ENCODE measurements around the gene CPLANE2. TPM values are rescaled to one million over a fixed set of nuclear protein-coding genes. Genes with fewer than 3 reads are reported as not detected.
"Not testable (repeated sequence)": the region's sequence is repeated elsewhere in the genome, so short reads cannot be mapped to it uniquely, and the experiment has no call there.

The CPLANE2 gene
- total RNA-seq, 1 donor from 2014 or later = 3.5 TPM

DNA sequence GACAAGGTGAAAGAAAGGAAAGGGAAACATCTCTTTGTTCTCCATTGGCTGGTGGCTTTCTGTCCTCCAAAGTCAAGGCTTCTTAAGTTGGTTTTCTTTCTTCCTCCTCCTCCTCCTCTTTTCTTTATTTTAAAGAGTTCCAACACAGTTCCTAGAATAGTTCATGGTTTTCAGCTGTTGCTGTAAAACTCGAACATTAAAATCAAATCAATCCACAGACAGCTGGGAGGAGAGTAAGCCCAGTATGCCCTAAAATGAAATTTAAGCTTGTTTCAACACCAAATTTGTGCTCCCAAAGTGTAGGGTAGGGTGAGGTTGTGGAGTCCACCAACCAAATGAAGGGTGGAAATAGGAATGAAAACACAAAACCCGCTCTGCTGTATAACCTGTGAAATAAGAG is 10.5 kb upstream of the CPLANE2 start:
- H3K4me1 Mint-ChIP-seq (ENCODE audit: low read depth, unreplicated experiment) = peaks cover 8% of the 10 kb centered on the region
- H3K36me3 Mint-ChIP-seq (ENCODE audit: unreplicated experiment) = no peaks in the 10 kb centered on the region
- H3K27ac Mint-ChIP-seq (ENCODE audit: unreplicated experiment) = no peak overlapping the region
- DNase-seq = no peak
- TF ChIP-seq, protein P1, sequence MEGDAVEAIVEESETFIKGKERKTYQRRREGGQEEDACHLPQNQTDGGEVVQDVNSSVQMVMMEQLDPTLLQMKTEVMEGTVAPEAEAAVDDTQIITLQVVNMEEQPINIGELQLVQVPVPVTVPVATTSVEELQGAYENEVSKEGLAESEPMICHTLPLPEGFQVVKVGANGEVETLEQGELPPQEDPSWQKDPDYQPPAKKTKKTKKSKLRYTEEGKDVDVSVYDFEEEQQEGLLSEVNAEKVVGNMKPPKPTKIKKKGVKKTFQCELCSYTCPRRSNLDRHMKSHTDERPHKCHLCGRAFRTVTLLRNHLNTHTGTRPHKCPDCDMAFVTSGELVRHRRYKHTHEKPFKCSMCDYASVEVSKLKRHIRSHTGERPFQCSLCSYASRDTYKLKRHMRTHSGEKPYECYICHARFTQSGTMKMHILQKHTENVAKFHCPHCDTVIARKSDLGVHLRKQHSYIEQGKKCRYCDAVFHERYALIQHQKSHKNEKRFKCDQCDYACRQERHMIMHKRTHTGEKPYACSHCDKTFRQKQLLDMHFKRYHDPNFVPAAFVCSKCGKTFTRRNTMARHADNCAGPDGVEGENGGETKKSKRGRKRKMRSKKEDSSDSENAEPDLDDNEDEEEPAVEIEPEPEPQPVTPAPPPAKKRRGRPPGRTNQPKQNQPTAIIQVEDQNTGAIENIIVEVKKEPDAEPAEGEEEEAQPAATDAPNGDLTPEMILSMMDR (IDR thresholded peaks at IDR 0.05; ENCODE audit: partially characterized antibody, unreplicated experiment) = no peak
- peaks cover 3% of the 10 kb centered on the region for H3K9me3 Mint-ChIP-seq (ENCODE audit: unreplicated experiment)
- no peaks in the 10 kb centered on the region for H3K27me3 Mint-ChIP-seq (ENCODE audit: unreplicated experiment)
- H3K4me3 Mint-ChIP-seq (ENCODE audit: unreplicated experiment) = no peak overlapping the region

GRCh38 chr1:16246961-16247360 is 10.0 kb upstream of the CPLANE2 start:
- TF ChIP-seq, protein P1 (IDR thresholded peaks at IDR 0.05; ENCODE audit: partially characterized antibody, unreplicated experiment) = no peak
- no peak overlapping the region for H3K4me3 Mint-ChIP-seq (ENCODE audit: unreplicated experiment)
- H3K9me3 Mint-ChIP-seq (ENCODE audit: unreplicated experiment) = peaks cover 3% of the 10 kb centered on the region
- H3K36me3 Mint-ChIP-seq (ENCODE audit: unreplicated experiment) = no peaks in the 10 kb centered on the region
- H3K27me3 Mint-ChIP-seq (ENCODE audit: unreplicated experiment) = peaks cover under 1% of the 10 kb centered on the region
- peaks cover 8% of the 10 kb centered on the region for H3K4me1 Mint-ChIP-seq (ENCODE audit: low read depth, unreplicated experiment)
- H3K27ac Mint-ChIP-seq (ENCODE audit: unreplicated experiment) = no peak overlapping the region
- DNase-seq = no peak

DNA sequence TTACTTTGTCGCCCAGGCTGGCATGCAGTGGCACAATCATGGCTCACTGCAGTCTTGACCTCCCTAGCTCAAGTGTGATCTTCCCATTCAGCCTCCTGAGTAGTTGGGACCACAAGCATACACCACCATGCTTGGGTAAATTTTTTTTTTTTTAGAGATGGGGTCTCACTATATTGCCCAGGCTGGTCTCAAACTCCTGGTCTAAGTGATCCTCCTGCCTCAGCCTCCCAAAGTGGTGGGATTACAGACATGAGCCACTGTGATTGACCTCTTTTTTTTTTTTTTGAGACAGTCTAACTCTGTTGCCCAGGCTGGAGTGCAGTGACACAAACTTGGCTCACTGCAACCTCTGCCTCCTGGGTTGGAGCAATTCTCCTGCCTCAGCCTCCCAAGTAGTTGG is 9.3 kb upstream of the CPLANE2 start:
- not testable (repeated sequence) for H3K27ac Mint-ChIP-seq (ENCODE audit: unreplicated experiment); H3K36me3 Mint-ChIP-seq (ENCODE audit: unreplicated experiment); H3K4me3 Mint-ChIP-seq (ENCODE audit: unreplicated experiment); DNase-seq; H3K27me3 Mint-ChIP-seq (ENCODE audit: unreplicated experiment); H3K9me3 Mint-ChIP-seq (ENCODE audit: unreplicated experiment)
- H3K4me1 Mint-ChIP-seq (ENCODE audit: low read depth, unreplicated experiment) = peaks cover 11% of the 10 kb centered on the region

GRCh38 chr1:16245476-16246196 is 8.7 kb upstream of the CPLANE2 start:
- TF ChIP-seq, protein P1 (IDR thresholded peaks at IDR 0.05; ENCODE audit: partially characterized antibody, unreplicated experiment) = no peak
- H3K27me3 Mint-ChIP-seq (ENCODE audit: unreplicated experiment) = peaks cover 5% of the 10 kb centered on the region
- no peaks in the 10 kb centered on the region for H3K36me3 Mint-ChIP-seq (ENCODE audit: unreplicated experiment)
- H3K9me3 Mint-ChIP-seq (ENCODE audit: unreplicated experiment) = peaks cover 7% of the 10 kb centered on the region
- DNase-seq = no peak
- H3K27ac Mint-ChIP-seq (ENCODE audit: unreplicated experiment) = no peak overlapping the region
- peaks cover 14% of the 10 kb centered on the region for H3K4me1 Mint-ChIP-seq (ENCODE audit: low read depth, unreplicated experiment)
- no peak overlapping the region for H3K4me3 Mint-ChIP-seq (ENCODE audit: unreplicated experiment)

- H3K27me3 Mint-ChIP-seq (ENCODE audit: unreplicated experiment) = peaks cover 5% of the 10 kb centered on the region
- no peak overlapping the region for H3K27ac Mint-ChIP-seq (ENCODE audit: unreplicated experiment)
- no peak overlapping the region for H3K4me3 Mint-ChIP-seq (ENCODE audit: unreplicated experiment)
- peaks cover 14% of the 10 kb centered on the region for H3K4me1 Mint-ChIP-seq (ENCODE audit: low read depth, unreplicated experiment)
- TF ChIP-seq, protein P1 (IDR thresholded peaks at IDR 0.05; ENCODE audit: partially characterized antibody, unreplicated experiment) = peak; percentile 36
- DNase-seq = no peak
- peaks cover 7% of the 10 kb centered on the region for H3K9me3 Mint-ChIP-seq (ENCODE audit: unreplicated experiment)
- no peaks in the 10 kb centered on the region for H3K36me3 Mint-ChIP-seq (ENCODE audit: unreplicated experiment)
Measured at GRCh38 chr1:16244650-16245285, 7.8 kb upstream of the CPLANE2 start.

All from glutamatergic neuron (in vitro differentiated cells).